HepG2 (cell line): ENCODE results near the gene GIMAP1. TPM values are rescaled to one million over a fixed set of nuclear protein-coding genes. Genes with fewer than 3 reads are reported as not detected.

ENCODE experiments used
- CEBPB ChIP-seq: IDR thresholded peaks from 2 replicates; pipeline ENCODE4 v1.6.1; 2011; ENCODE audit warnings: low read depth, low read length, improper control_type of control experiment, borderline replicate concordance
- KAT8 ChIP-seq: IDR thresholded peaks from 2 replicates; pipeline ENCODE4 v1.6.1; 2016; ENCODE audit warnings: missing genetic modification reagents, missing compliant biosample characterization
- MIXL1 ChIP-seq: IDR thresholded peaks from 2 replicates; pipeline ENCODE4 v1.6.1; 2016
- STAG1 ChIP-seq: sonication (generic); formaldehyde crosslinking; IDR thresholded peaks from 2 replicates; pipeline ENCODE4 v1.4.0; 2020; ENCODE audit warnings: missing genetic modification reagents
- ZNF382 ChIP-seq: sonication (generic); formaldehyde crosslinking; IDR thresholded peaks from 2 replicates; pipeline ENCODE4 v1.5.0; 2020; ENCODE audit warnings: missing genetic modification reagents, mild to moderate bottlenecking, borderline replicate concordance
- ZNF704 ChIP-seq: sonication (generic); formaldehyde crosslinking; IDR thresholded peaks from 2 replicates; pipeline ENCODE4 v1.8.1; 2023; ENCODE audit warnings: mild to moderate bottlenecking, inconsistent platforms, moderate library complexity, missing genetic modification reagents, borderline replicate concordance
- polyA plus RNA-seq, 8 experiments: library from polyadenylated mRNA; depleted of rRNA in 3 of 8; stranded (reverse) in 7 of 8; unstranded in 1 of 8; fragments of >200 nt; fragmentation: Illumina TruSeq in 4 of 8; extraction: Trizol in 4 of 8; gene quantifications; 2 replicates each; pipeline versions ENCODE4 v1.2.1 to v1.2.3, GENCODE V29; 2011 to 2016; ENCODE audit warnings: low read depth in 4 of 8, missing spikeins in 1 of 8, mixed read lengths in 1 of 8; ENCODE audit not compliant: insufficient read depth in 1 of 8
- total RNA-seq, 5 experiments: library from RNA; depleted of rRNA; stranded (reverse); fragments of >200 nt; fragmentation: Illumina TruSeq; extraction: Trizol; gene quantifications; 2 replicates each; pipeline ENCODE4 v1.2.3, GENCODE V29; 2016; ENCODE audit warnings: low read depth in 1 of 5
- TF ChIP-seq, protein P1 (sequence below): sonication (generic); formaldehyde crosslinking; IDR thresholded peaks from 2 replicates; pipeline ENCODE4 v1.4.0; 2020; ENCODE audit warnings: missing genetic modification reagents, mild to moderate bottlenecking, borderline replicate concordance
- TF ChIP-seq, protein P2 (sequence below): sonication (generic); formaldehyde crosslinking; IDR thresholded peaks from 2 replicates; pipeline ENCODE4 v1.4.0; 2020; ENCODE audit warnings: missing genetic modification reagents
- TF ChIP-seq, protein P3 (sequence below): sonication (generic); formaldehyde crosslinking; IDR thresholded peaks from 2 replicates; pipeline ENCODE4 v1.4.0; 2020; ENCODE audit warnings: mild to moderate bottlenecking, missing genetic modification reagents

GIMAP1 gene
- total and polyA plus RNA-seq, 2 of the 13 experiments (the other 11 are each of a cell fraction or from before 2014, with no cell fraction given) = not detected

- TF ChIP-seq, protein P1, sequence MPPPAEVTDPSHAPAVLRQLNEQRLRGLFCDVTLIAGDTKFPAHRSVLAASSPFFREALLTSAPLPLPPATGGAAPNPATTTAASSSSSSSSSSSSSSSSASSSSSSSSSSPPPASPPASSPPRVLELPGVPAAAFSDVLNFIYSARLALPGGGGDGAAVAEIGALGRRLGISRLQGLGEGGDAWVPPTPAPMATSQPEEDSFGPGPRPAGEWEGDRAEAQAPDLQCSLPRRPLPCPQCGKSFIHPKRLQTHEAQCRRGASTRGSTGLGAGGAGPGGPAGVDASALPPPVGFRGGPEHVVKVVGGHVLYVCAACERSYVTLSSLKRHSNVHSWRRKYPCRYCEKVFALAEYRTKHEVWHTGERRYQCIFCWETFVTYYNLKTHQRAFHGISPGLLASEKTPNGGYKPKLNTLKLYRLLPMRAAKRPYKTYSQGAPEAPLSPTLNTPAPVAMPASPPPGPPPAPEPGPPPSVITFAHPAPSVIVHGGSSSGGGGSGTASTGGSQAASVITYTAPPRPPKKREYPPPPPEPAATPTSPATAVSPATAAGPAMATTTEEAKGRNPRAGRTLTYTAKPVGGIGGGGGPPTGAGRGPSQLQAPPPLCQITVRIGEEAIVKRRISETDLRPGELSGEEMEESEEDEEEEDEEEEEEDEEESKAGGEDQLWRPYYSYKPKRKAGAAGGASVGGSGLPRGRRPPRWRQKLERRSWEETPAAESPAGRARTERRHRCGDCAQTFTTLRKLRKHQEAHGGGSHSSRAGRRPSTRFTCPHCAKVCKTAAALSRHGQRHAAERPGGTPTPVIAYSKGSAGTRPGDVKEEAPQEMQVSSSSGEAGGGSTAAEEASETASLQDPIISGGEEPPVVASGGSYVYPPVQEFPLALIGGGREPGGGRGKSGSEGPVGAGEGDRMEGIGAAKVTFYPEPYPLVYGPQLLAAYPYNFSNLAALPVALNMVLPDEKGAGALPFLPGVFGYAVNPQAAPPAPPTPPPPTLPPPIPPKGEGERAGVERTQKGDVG (CRISPR knock-in tag) = no peak
- no peak for TF ChIP-seq KAT8 (CRISPR knock-in tag)
- TF ChIP-seq, protein P2, sequence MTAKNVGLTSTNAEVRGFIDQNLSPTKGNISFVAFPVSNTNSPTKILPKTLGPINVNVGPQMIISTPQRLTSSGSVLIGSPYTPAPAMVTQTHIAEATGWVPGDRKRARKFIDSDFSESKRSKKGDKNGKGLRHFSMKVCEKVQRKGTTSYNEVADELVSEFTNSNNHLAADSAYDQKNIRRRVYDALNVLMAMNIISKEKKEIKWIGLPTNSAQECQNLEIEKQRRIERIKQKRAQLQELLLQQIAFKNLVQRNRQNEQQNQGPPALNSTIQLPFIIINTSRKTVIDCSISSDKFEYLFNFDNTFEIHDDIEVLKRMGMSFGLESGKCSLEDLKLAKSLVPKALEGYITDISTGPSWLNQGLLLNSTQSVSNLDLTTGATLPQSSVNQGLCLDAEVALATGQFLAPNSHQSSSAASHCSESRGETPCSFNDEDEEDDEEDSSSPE = no peak
- TF ChIP-seq STAG1 (CRISPR knock-in tag) = peak; percentile 55
- TF ChIP-seq CEBPB = no peak
- TF ChIP-seq MIXL1 (CRISPR knock-in tag) = 0 out of 2 replicates have a peak, but pooled peaks have one; percentile 31
- TF ChIP-seq ZNF704 = no peak
- TF ChIP-seq ZNF382 = no peak
- TF ChIP-seq, protein P3, sequence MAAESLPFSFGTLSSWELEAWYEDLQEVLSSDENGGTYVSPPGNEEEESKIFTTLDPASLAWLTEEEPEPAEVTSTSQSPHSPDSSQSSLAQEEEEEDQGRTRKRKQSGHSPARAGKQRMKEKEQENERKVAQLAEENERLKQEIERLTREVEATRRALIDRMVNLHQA (CRISPR knock-in tag) = no peak
- TF ChIP-seq, all 625 proteins: peak for 4
Measured at GRCh38 chr7:150739033-150739432, 22.6 kb downstream of the GIMAP1 start (continued).
